Stimulated activated naive CD8-positive, alpha-beta T cell treated with anti-CD3 and anti-CD28 coated beads, Interleukin-15, amount 100 ng/mL, for 72 hours (primary cell): ENCODE measurements around the gene FAM120A.
A peak's percentile ranks its signal among the peaks of the same experiment; 100 is the strongest.

Experiments
- ATAC-seq: fragments of 150-1000 bp; cut with Tn5 transposase; 2 replicates; pipeline ENCODE4 v1.10.0; 2021; ENCODE audit warnings: mild to moderate bottlenecking, moderate library complexity
- DNase-seq, 2 donors: peaks; one replicate each; pipeline ENCODE4 v3.0.0; 2021 to 2022
- H3K27ac Mint-ChIP-seq, 2 donors: one replicate each; pipeline ENCODE4 v1.8.0; 2022; ENCODE audit warnings: mild to moderate bottlenecking in 2 of 2, mixed read lengths in 2 of 2, moderate library complexity in 2 of 2
- H3K27me3 Mint-ChIP-seq: one replicate; pipeline ENCODE4 v1.8.0; 2022; ENCODE audit warnings: mixed read lengths
- H3K4me1 Mint-ChIP-seq: one replicate; pipeline ENCODE4 v1.8.0; 2022; ENCODE audit warnings: mild to moderate bottlenecking, mixed read lengths
- H3K4me3 Mint-ChIP-seq, 2 donors: one replicate each; pipeline ENCODE4 v1.8.0; 2022; ENCODE audit warnings: mild to moderate bottlenecking in 2 of 2, mixed read lengths in 2 of 2, moderate library complexity in 1 of 2
- H3K9me3 Mint-ChIP-seq, 2 donors: one replicate each; pipeline ENCODE4 v1.8.0; 2022; ENCODE audit warnings: mixed read lengths in 2 of 2

Gene FAM120A

GRCh38 chr9:93603011-93603410, 151.5 kb downstream of the FAM120A start:
- Mint-ChIP-seq H3K27me3 (no peaks in the 10 kb centered on the region), H3K4me3 (no peak overlapping the region), H3K9me3 (peaks cover 12 to 14% of the 10 kb centered on the region in 2 donors), H3K27ac (no peak overlapping the region), H3K4me1 (peaks cover 44% of the 10 kb centered on the region)
- ATAC-seq (no peak), DNase-seq (no peak)

GRCh38 chr9:93603906-93604326, 152.4 kb downstream of the FAM120A start:
- Mint-ChIP-seq H3K4me1 (peaks cover 35% of the 10 kb centered on the region), H3K27ac (no peak overlapping the region)
- ATAC-seq, result no peak

GRCh38 chr9:93606187-93606586, 154.7 kb downstream of the FAM120A start:
- ATAC-seq, result no peak
- Mint-ChIP-seq H3K4me1 (peaks cover 13% of the 10 kb centered on the region), H3K27me3 (no peaks in the 10 kb centered on the region), H3K27ac (no peak overlapping the region), H3K9me3 (peaks cover 28 to 30% of the 10 kb centered on the region in 2 donors), H3K4me3 (no peak overlapping the region)
- DNase-seq, result no peak

More at GRCh38 chr9:93603906-93604326, 152.4 kb downstream of the FAM120A start:
- Mint-ChIP-seq H3K27me3 (no peaks in the 10 kb centered on the region), H3K4me3 (no peak overlapping the region), H3K9me3 (peaks cover 18 to 19% of the 10 kb centered on the region in 2 donors)
- DNase-seq, result no peak

GRCh38 chr9:93610206-93610605, 158.7 kb downstream of the FAM120A start:
- H3K27ac Mint-ChIP-seq, result no peak overlapping the region
- H3K27me3 Mint-ChIP-seq, result no peaks in the 10 kb centered on the region
- H3K4me3 Mint-ChIP-seq, result no peak overlapping the region
- DNase-seq (no peak), ATAC-seq (no peak)
- peaks cover 25 to 28% of the 10 kb centered on the region in 2 donors for H3K9me3 Mint-ChIP-seq
- peaks cover 15% of the 10 kb centered on the region for H3K4me1 Mint-ChIP-seq

- DNase-seq, result no peak
- Mint-ChIP-seq H3K27me3 (no peaks in the 10 kb centered on the region), H3K4me1 (peaks cover 15% of the 10 kb centered on the region), H3K27ac (peak overlapping the region in 1 of 2 donors; percentile 76), H3K4me3 (peak overlapping the region in 1 of 2 donors; percentile 20), H3K9me3 (peaks cover 19 to 25% of the 10 kb centered on the region in 2 donors)
- peak; percentile 70 for ATAC-seq
Measured at GRCh38 chr9:93612052-93612795, 160.7 kb downstream of the FAM120A start.

- DNase-seq (no peak), ATAC-seq (peak; percentile 83)
- peak overlapping the region in 1 of 2 donors; percentile 20 for H3K4me3 Mint-ChIP-seq
- no peaks in the 10 kb centered on the region for H3K27me3 Mint-ChIP-seq
- peaks cover 16 to 20% of the 10 kb centered on the region in 2 donors for H3K9me3 Mint-ChIP-seq
- peaks cover 15% of the 10 kb centered on the region for H3K4me1 Mint-ChIP-seq
- H3K27ac Mint-ChIP-seq, result peak overlapping the region in 1 of 2 donors; percentile 76
Measured at GRCh38 chr9:93612796-93613154, 161.3 kb downstream of the FAM120A start.

GRCh38 chr9:93613174-93613573, 161.7 kb downstream of the FAM120A start:
- H3K4me1 Mint-ChIP-seq, result peaks cover 15% of the 10 kb centered on the region
- no peak for ATAC-seq
- no peak overlapping the region for H3K4me3 Mint-ChIP-seq
- H3K27ac Mint-ChIP-seq, result peak overlapping the region in 1 of 2 donors; percentile 76
- H3K9me3 Mint-ChIP-seq, result peaks cover 14 to 16% of the 10 kb centered on the region in 2 donors
- H3K27me3 Mint-ChIP-seq, result no peaks in the 10 kb centered on the region
- no peak for DNase-seq

- H3K27me3 Mint-ChIP-seq, result no peaks in the 10 kb centered on the region
- no peak overlapping the region for H3K4me3 Mint-ChIP-seq
- H3K9me3 Mint-ChIP-seq, result peaks cover 11% of the 10 kb centered on the region in 2 donors
- H3K4me1 Mint-ChIP-seq, result peaks cover 19% of the 10 kb centered on the region
- DNase-seq (no peak), ATAC-seq (no peak)
- H3K27ac Mint-ChIP-seq, result peak overlapping the region in 1 of 2 donors; percentile 67
Measured at GRCh38 chr9:93613791-93614190, 162.3 kb downstream of the FAM120A start.

- DNase-seq (no peak), ATAC-seq (no peak)
- peaks cover 3 to 5% of the 10 kb centered on the region in 2 donors for H3K9me3 Mint-ChIP-seq
- H3K27me3 Mint-ChIP-seq, result no peaks in the 10 kb centered on the region
- H3K4me1 Mint-ChIP-seq, result peaks cover 22% of the 10 kb centered on the region
- H3K4me3 Mint-ChIP-seq, result no peak overlapping the region
- no peak overlapping the region for H3K27ac Mint-ChIP-seq
Measured at GRCh38 chr9:93614830-93615468, 163.5 kb downstream of the FAM120A start.
